Upper lobe of left lung (tissue), 6 donors: ENCODE measurements around the gene PPP4C. TPM values are rescaled to one million over a fixed set of nuclear protein-coding genes. Genes with fewer than 3 reads are reported as not detected.

ENCODE experiments used
- ATAC-seq, 2 donors: fragments of 200-7000 bp; cut with Tn5 transposase; one replicate each; pipeline ENCODE4 v1.9.1; 2022; ENCODE audit warnings: mild to moderate bottlenecking in 2 of 2, moderate library complexity in 2 of 2; ENCODE audit not compliant: low FRiP score in 2 of 2
- DNase-seq, 2 donors: peaks; one replicate each; pipeline ENCODE4 v3.0.0-alpha.2; 2019 to 2020
- H3K27ac ChIP-seq, 4 donors: fragments of 200-600 bp; sonication (generic); one replicate each; pipeline ENCODE4 v1.5.1; 2016 to 2019
- H3K27me3 ChIP-seq, 4 donors: fragments of 200-600 bp; sonication (generic); one replicate each; pipeline ENCODE4 v1.5.1; 2017 to 2019
- H3K36me3 ChIP-seq, 4 donors: fragments of 200-600 bp; sonication (generic); one replicate each; pipeline ENCODE4 v1.5.1; 2016 to 2019
- H3K4me1 ChIP-seq, 4 donors: fragments of 200-600 bp; sonication (generic); one replicate each; pipeline ENCODE4 v1.5.1; 2018 to 2019
- H3K4me3 ChIP-seq, 4 donors: fragments of 200-600 bp; sonication (generic); one replicate each; pipeline ENCODE4 v1.5.1; 2017 to 2019; ENCODE audit warnings: mild to moderate bottlenecking in 2 of 4, moderate library complexity in 1 of 4
- H3K9me3 ChIP-seq, 4 donors: fragments of 200-600 bp; sonication (generic); one replicate each; pipeline ENCODE4 v1.5.1; 2018 to 2019
- CTCF ChIP-seq, 6 experiments: fragments of 450-650 bp in 4 of 6; fragments of 200-600 bp in 2 of 6; sonication (generic) in 2 of 6; IDR thresholded peaks; one replicate each; pipeline ENCODE4 v1.5.1; 2016 to 2019; ENCODE audit warnings: antibody characterized with exemption in 6 of 6
- EP300 ChIP-seq, 4 donors: sonication (generic); formaldehyde crosslinking; IDR thresholded peaks; one replicate each; pipeline ENCODE4 v1.5.1; 2017; ENCODE audit warnings: antibody characterized with exemption in 4 of 4, control low read depth in 2 of 4
- POLR2A ChIP-seq, 4 donors: fragments of 450-650 bp; IDR thresholded peaks; one replicate each; pipeline ENCODE4 v1.5.1; 2016 to 2017; ENCODE audit warnings: antibody characterized with exemption in 4 of 4, mild to moderate bottlenecking in 2 of 4
- POLR2AphosphoS5 ChIP-seq, 2 donors: sonication (generic); formaldehyde crosslinking; IDR thresholded peaks; one replicate each; pipeline ENCODE4 v1.5.1; 2017; ENCODE audit warnings: antibody characterized with exemption in 2 of 2
- WGBS, 2 donors: methylation state at CpG; one replicate each; pipeline ENCODE4 v1.1.5; 2017 to 2018; 5-methylcytosine and 5-hydroxymethylcytosine counted together
- total RNA-seq, 6 donors: library from RNA; depleted of rRNA in 4 of 6; stranded (reverse); fragments of >200 nt in 4 of 6; gene quantifications; one replicate each; pipeline versions ENCODE4 v1.1.0 to v1.2.1, GENCODE V29; 2016 to 2021
- donor health status: DM: no; HTN: no; CAD: no; lungs with moderate emphysema.
- donor health status: DM: no; HTN: yes; CAD: no; lungs with severe emphysema.

PPP4C gene
- total RNA-seq, 6 donors from 2014 or later: 44.4 to 99.4 (median 80.0) TPM

GRCh38 chr16:30068750-30069610 is 6.8 kb upstream of the PPP4C start:
- TF ChIP-seq EP300 (IDR thresholded peaks at IDR 0.05): no peak
- no peak for TF ChIP-seq POLR2A (IDR thresholded peaks at IDR 0.05)
- TF ChIP-seq POLR2AphosphoS5 (IDR thresholded peaks at IDR 0.05): no peak
- peak in 5 of 6 experiments; percentile 18 to 68 (median 31) for TF ChIP-seq CTCF (IDR thresholded peaks at IDR 0.05)
- H3K4me3 ChIP-seq: no peak overlapping the region
- no peaks in the 10 kb centered on the region for H3K9me3 ChIP-seq
- DNase-seq (no peak), ATAC-seq (no peak)
- peaks cover 29 to 67% (median 58%) of the 10 kb centered on the region in 4 donors for H3K36me3 ChIP-seq
- no peaks in the 10 kb centered on the region for H3K27me3 ChIP-seq
- H3K4me1 ChIP-seq: peaks cover 28 to 45% (median 34%) of the 10 kb centered on the region in 4 donors
- WGBS, 2 donors: 81 to 84% methylated on average over 11 to 17 of the region's 17 CpGs
- H3K27ac ChIP-seq: peak overlapping the region in 2 of 4 donors; percentile 28 to 37

GRCh38 chr16:30069611-30070462 is 6.0 kb upstream of the PPP4C start:
- ATAC-seq (no peak), DNase-seq (peak in 1 of 2 donors; percentile 82)
- Histone ChIP-seq H3K36me3 (peaks cover 29 to 67% (median 58%) of the 10 kb centered on the region in 4 donors), H3K27ac (peak overlapping the region in 2 of 4 donors; percentile 19 to 37), H3K4me3 (no peak overlapping the region), H3K27me3 (no peaks in the 10 kb centered on the region), H3K9me3 (no peaks in the 10 kb centered on the region), H3K4me1 (peaks cover 24 to 47% (median 34%) of the 10 kb centered on the region in 4 donors)
- TF ChIP-seq EP300 (IDR thresholded peaks at IDR 0.05) (no peak), CTCF (IDR thresholded peaks at IDR 0.05) (no peak), POLR2AphosphoS5 (IDR thresholded peaks at IDR 0.05) (no peak), POLR2A (IDR thresholded peaks at IDR 0.05) (no peak)
- WGBS, 2 donors: 81 to 83% methylated on average over 31 of the region's 31 CpGs

GRCh38 chr16:30070490-30070889 is 5.3 kb upstream of the PPP4C start:
- Histone ChIP-seq H3K4me1 (peaks cover 29 to 54% (median 40%) of the 10 kb centered on the region in 4 donors), H3K27ac (no peak overlapping the region), H3K4me3 (no peak overlapping the region)

GRCh38 chr16:30076276-30076791 is 540 bp downstream of the PPP4C start:
- Histone ChIP-seq H3K9me3 (no peaks in the 10 kb centered on the region), H3K4me1 (peaks cover 20 to 38% (median 28%) of the 10 kb centered on the region in 4 donors), H3K36me3 (peaks cover 7 to 62% (median 44%) of the 10 kb centered on the region in 4 donors), H3K4me3 (peak overlapping the region; percentile 81 to 100 (median 98)), H3K27ac (peak overlapping the region; percentile 93 to 98 (median 96)), H3K27me3 (no peaks in the 10 kb centered on the region)
- no peak for TF ChIP-seq CTCF (IDR thresholded peaks at IDR 0.05)
- no peak for TF ChIP-seq EP300 (IDR thresholded peaks at IDR 0.05)
- TF ChIP-seq POLR2AphosphoS5 (IDR thresholded peaks at IDR 0.05): no peak
- no peak for TF ChIP-seq POLR2A (IDR thresholded peaks at IDR 0.05)
- peak; percentile 7 to 45 for ATAC-seq
- DNase-seq: no peak
- WGBS, 2 donors: 2 to 3% methylated on average over 11 to 27 of the region's 33 CpGs

More at GRCh38 chr16:30070490-30070889, 5.3 kb upstream of the PPP4C start:
- no peak for TF ChIP-seq EP300 (IDR thresholded peaks at IDR 0.05)
- no peak for TF ChIP-seq CTCF (IDR thresholded peaks at IDR 0.05)
- no peak for TF ChIP-seq POLR2AphosphoS5 (IDR thresholded peaks at IDR 0.05)
- no peak for TF ChIP-seq POLR2A (IDR thresholded peaks at IDR 0.05)
- DNase-seq (no peak), ATAC-seq (no peak)
- Histone ChIP-seq H3K27me3 (no peaks in the 10 kb centered on the region), H3K9me3 (no peaks in the 10 kb centered on the region), H3K36me3 (peaks cover 29 to 67% (median 58%) of the 10 kb centered on the region in 4 donors)
